COR-L47 (cell line): ENCODE results near the gene RPTOR.
A peak's percentile ranks its signal among the peaks of the same experiment; 100 is the strongest.

Experiments
- DNase-seq: peaks from one replicate; lab custom pipeline; 2025; lab: John Stamatoyannopoulos, UW

RPTOR gene

DNA sequence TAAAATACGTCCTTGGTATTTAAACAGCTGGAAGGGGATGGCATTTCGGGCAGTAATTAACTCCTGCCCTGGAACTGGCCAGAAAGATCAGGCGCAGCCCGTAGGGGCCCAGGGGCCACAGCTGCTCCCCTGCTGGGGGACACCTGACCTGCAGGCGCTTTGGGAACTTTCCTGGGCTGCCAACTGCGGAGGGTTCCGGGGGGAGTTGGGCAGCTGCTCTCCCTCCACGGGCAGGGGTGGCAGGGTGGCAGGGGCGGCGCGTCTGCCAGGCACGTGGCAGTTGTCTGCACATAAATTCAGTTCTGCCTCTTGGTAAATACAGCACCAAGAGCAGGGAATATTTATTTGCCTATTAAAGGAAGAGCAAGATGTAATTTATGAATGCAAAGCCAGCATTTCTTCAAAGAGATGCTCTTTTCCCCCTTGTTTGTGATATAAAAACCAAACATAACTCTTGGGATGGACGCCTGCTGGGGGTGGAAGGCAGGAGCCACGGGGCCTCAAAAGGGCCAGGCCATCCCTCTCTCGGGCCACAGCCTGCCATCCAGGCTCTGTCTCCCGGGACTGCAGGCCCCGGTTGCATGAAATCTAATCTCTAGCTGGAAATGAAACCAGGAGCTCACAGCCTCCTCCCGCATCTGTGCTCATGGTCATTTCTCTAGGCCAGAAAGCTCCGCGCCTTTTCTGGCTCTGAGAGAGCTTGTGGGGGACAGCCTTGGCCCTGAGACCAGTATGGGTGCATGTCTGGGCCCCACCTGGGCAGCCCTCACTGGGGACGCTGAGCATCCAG lies 417.1 kb downstream of the RPTOR start:
- no peak for DNase-seq

- no peak for DNase-seq
Measured at GRCh38 chr17:80962356-80963329, 418.0 kb downstream of the RPTOR start.

GRCh38 chr17:80963812-80964543 lies 419.3 kb downstream of the RPTOR start:
- DNase-seq = no peak

DNA sequence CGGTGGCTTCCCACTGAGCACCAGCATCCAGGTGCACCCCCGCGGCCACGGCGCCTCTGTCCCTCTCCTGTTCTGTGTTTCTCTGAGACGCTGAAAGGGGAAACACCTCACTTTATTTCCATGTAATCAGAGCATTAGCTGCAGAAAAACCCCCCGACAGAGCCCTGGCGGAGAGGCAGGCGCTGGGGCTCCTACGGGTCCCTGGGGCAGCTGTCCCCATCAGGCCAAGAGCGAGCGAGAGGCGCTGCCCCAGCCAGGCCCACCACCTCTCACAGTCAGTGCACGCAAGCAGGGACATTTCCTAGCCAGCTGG lies 419.9 kb downstream of the RPTOR start:
- DNase-seq = no peak

- DNase-seq = no peak
Measured at GRCh38 chr17:80964859-80965580, 420.4 kb downstream of the RPTOR start.

- DNase-seq = no peak
Measured at GRCh38 chr17:80965606-80966005, 421.0 kb downstream of the RPTOR start.

- DNase-seq = no peak
Measured at GRCh38 chr17:80967404-80967872, 422.8 kb downstream of the RPTOR start.

GRCh38 chr17:80968602-80969029 lies 424.0 kb downstream of the RPTOR start:
- peak; percentile 88 for DNase-seq

DNA sequence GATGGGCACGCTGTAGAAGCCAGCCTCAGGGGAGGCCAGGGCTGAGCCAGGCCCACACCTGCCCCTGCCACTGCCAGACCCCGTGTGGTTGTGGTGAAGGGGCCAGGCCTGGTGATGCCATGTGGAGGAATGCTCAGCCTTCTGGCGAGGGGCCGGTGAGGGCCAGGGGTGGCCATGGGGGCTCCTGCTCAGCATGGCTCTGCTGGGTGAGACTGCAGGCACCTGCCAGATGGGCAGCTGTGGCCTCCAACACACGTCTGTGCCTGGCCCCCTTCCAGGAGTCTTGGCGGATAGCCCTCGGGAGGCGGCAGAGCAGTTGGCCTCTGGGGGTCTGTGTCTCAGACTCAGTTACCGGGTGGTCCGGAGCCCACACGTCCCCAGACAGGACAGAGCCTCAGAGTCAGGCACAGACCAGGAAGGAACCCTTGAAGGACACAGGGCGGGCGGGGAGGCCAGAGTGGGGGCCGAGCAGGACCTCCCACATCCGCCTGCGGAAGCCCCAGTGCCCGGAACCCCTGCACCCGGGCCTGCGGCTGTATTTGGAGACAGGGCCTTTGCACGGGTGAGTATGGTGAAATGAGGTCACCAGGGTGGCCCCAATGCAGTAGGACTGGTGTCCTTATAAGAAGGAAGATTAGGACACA lies 424.5 kb downstream of the RPTOR start:
- DNase-seq = no peak

DNA sequence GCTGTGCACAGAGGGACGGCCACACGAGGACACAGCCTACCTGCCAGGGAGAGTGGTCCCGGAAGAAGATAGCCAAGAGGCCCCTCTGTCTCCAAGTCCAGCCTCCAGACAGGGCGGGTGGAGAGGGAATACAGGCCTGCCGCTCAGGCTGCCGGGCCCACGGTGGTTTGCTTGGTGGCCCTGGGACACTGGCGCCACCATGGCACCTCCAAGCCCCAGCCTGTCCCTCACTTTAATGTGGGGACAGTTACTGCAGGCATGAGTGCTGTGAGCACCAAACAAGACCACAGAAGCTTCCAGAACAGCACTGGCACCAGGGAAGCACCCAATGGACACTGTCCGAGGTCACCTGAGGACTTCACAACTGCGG lies 425.0 kb downstream of the RPTOR start:
- no peak for DNase-seq

DNA sequence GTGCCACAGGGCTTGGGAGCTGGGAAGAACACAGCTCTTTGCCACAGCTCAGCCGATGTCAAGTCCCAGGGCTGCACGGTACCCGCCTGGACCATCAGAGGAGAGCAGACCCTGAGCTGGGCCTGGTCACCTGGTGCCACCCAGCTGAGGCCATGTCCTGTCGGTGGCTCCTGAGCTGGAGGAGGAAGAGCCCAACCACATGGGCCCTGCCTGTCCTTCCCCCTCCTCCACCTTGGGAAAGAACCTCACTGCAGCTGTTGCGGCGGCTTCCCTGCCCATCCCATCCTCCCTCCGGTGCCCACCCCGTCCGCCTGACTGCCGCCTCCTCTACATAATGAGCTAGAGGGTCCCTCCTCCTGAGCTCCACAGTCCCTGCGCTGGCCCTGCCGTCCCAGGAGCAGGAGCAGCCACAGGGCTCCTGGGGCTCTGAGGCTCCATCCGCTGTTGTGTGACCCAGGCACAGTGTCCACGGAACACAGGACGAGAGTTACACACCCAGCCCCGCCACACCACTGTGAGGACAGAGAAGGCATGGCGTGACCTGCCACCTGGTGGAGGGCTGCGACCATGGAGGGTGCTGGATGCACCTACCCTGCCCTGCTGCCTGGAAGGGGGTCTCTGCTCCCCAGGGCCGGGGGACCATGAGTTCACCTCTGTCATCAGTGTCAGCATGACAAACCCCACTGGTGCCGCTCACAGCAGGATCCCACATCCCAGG lies 425.6 kb downstream of the RPTOR start:
- no peak for DNase-seq

DNA sequence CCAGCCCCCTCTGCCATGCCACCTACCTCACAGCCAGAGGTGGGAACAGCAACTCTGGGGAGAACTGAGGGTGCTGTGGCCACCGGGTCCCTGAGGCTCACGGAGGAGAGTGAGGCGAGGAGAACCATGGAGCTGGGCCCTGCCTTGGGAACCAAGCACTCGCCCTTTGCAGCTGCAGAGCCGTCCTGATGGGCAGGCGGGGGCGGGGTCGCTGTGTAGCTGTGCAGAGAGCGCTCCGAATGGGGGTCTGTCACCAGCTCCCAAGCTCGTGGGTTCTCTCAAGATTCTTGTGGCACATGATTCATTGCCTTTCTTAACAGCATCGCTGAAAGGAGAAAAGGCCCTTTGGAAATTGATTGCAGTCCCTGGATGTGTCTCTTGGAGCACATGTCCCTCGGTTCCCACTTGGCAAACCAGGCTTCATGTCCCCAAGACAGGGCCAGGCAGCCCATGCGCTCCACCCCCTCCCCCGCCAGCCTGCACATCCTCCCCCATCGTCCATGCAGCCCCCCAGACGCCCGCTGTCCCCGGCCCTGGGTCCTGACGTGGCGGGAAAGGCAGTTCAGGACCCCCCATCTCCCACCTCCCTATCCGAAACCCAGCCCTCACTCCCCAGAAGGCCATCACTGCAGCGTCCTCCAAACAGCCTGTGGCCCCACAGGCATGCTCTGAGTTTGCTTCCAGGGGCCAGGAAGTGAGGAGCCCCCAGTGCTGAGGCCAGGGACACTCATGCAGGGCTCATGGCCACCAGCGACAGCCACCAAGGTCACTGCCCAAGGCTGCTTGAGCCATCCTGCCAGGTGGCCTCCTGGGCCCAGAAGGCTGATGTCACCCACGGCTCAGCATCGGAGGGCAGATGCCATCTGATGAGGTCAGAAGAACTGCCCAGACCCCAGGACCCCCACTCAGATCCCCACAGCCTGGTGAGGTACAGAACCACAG lies 426.4 kb downstream of the RPTOR start:
- no peak for DNase-seq

DNA sequence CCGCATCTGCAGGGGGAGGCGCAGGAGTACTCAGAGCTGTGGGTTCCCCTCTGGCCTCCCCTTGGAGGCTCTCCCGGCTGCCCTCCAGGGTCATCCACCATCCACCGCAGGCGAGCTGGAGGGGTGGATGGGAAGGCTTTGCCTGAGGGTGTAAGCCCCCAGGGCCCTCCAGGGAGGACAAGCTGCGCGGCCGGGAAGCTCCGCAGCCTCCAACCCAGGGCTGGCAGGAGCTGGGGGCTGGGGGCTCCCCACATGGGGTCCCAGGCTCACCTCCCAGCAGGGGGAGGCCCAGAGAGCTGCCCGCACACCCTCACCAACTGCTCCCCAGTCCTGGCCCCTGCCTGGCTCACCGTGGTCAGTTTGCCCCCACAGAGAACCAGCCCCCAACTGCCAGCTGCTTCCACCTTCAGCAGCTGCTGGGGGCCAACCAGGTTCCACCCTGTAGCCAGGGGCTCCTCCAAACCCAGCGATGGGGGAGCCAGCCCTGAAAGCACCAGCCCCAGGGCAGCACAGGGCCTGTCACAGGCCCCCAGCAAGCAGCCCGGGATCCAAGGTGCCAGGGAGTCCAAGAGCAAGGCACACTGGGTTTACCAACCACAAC lies 427.2 kb downstream of the RPTOR start:
- DNase-seq = no peak

DNA sequence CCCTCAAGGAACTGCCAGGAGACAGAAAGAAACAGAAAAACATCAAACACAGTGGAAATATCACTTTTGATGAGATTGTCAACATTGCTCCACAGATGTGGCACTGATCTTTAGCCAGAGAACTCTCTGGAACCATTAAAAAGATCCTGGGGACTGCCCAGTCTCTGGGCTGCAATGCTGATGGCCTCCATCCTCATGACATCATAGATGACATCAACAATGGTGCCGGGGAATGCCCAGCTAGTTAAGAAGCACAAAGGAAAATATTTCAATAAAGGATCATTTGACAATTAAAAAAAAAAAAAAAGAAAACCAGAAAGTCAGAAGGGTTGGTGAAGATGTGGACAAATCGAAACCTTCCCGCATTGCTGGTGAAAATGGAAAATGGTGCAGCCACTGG lies 432.1 kb downstream of the RPTOR start:
- DNase-seq = no peak

DNA sequence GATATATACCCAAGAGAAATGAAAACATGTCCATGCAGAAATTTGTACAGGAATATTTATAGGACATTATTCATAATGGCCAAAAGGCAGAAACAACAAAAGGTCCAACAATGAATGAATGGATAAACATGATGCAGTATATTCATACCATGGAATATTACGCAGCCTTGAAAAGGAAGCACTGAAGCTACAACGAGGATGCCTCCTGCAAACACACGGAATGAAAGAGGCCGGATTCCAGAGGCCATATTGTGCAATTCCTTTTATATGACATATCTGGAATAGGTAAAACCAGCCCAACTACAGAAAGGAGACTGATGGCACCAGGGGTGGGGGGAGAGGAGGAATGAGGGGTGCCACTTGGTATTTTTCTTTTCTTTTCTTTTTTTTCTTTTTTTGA lies 432.5 kb downstream of the RPTOR start:
- no peak for DNase-seq

- DNase-seq = no peak
Measured at GRCh38 chr17:80978499-80979497, 434.2 kb downstream of the RPTOR start.

DNA sequence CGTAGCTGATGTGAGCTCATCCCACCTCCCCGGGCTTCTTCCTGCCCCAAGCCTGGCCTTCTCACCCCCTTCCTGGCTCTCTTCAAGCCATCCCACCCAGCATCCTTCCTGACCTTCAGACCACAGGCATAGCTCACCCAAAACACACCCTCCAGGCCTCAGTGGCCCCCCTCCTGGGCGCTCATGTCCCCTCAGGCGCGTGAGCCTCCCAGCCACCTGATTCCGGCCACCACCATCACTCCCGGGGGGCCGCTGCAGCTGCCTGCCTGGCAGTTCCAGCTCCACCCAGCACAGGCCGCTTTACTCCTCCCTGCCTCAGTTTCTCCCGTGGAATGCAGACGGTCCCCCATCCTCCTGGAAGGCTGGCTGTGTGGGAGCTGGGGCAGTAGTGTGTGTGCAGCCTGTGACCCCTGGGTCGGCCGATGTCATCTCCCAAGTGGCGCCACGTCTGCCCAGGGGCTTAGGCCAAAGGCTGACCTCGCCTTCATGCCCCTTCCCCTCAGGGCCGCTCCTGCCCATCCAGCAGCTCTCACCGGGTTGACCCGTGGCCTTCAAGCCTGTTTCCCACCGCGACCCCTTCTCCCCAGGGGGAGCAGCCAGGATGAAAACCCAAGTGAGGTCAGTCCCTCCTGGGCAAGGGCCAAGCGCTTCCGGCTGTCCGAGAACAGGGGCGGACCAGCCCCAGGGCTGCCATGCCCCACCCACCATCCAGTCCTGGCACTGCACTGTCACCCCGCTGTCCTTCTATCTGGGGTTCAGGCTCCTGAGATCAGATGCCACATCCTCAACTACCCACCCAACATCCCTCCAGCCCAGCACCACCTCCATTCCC lies 435.1 kb downstream of the RPTOR start:
- DNase-seq = no peak
